Mammary epithelial cell (primary cell): ENCODE data around the gene CHRNE.

Experiments
- CTCF ChIP-seq, 2 donors: IDR thresholded peaks in 1 of 2; conservative IDR thresholded peaks in 1 of 2; 2 replicates each; pipeline ENCODE4 v1.5.1; 2011 to 2012; ENCODE audit warnings: inconsistent platforms in 2 of 2, low read length in 2 of 2, mild to moderate bottlenecking in 2 of 2, control low read depth in 1 of 2, low read depth in 1 of 2; ENCODE audit not compliant: insufficient read depth in 1 of 2; ENCODE audit errors: extremely low read depth in 1 of 2
- EZH2 ChIP-seq: IDR thresholded peaks from 2 replicates; pipeline ENCODE4 v1.6.1; 2012; ENCODE audit warnings: low read length, inconsistent platforms, borderline replicate concordance

GRCh38 chr17:4908301-4908700 lies 5.4 kb upstream of the CHRNE start:
- TF ChIP-seq CTCF (conservative IDR thresholded peaks at IDR 0.05 in 1 of 2, IDR thresholded peaks at IDR 0.05 in 1 of 2; ENCODE audit: extremely low read depth in 1 of 2, insufficient read depth in 1 of 2, low read depth in 1 of 2, low read length in 2 of 2), result no peak
- TF ChIP-seq EZH2, result no peak
